NB4 (cell line): ENCODE measurements around the gene RNF7.
A peak's percentile ranks its signal among the peaks of the same experiment; 100 is the strongest.

Experiments used
- DNase-seq: peaks from one replicate; pipeline ENCODE4 v3.0.0; 2010; ENCODE audit warnings: low read depth
- H3K4me3 ChIP-seq: one replicate; pipeline ENCODE4 v1.5.1; 2011; ENCODE audit warnings: mild to moderate bottlenecking, low read depth, low read length, moderate library complexity
- MAX ChIP-seq: IDR thresholded peaks from 2 replicates; pipeline ENCODE4 v1.6.1; 2011; ENCODE audit warnings: low read depth, low read length
- MYC ChIP-seq: IDR thresholded peaks from 2 replicates; pipeline ENCODE4 v1.6.1; 2011; ENCODE audit warnings: low read depth, low read length
- POLR2A ChIP-seq: IDR thresholded peaks from 2 replicates; pipeline ENCODE4 v1.6.1; 2011; ENCODE audit warnings: mild to moderate bottlenecking; ENCODE audit not compliant: insufficient read length; ENCODE audit errors: extremely low read depth
- TF ChIP-seq, protein P1 (sequence below): IDR thresholded peaks from one replicate; pipeline ENCODE4 v1.5.1; 2012; ENCODE audit warnings: low read depth, low read length

RNF7 gene

DNA sequence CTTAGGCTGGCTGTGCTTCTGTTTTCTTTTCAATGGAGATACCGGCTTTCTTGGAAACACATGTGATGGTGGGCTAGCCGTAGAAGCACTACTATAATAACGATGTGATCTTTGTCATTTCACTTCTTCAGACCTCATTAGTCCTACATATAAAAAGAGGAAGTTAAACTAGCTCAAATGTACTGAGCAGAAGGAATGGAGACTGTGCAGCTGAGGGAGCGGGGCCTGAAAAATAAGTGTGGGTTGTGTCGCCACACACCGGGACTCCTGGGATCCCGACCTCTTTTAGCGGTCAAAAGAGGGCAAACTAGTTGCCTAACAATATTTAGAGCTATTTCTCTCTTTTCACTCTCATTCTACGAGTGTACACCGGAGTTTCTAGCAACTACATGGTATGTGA lies 1.0 kb upstream of the RNF7 start:
- TF ChIP-seq, protein P1, sequence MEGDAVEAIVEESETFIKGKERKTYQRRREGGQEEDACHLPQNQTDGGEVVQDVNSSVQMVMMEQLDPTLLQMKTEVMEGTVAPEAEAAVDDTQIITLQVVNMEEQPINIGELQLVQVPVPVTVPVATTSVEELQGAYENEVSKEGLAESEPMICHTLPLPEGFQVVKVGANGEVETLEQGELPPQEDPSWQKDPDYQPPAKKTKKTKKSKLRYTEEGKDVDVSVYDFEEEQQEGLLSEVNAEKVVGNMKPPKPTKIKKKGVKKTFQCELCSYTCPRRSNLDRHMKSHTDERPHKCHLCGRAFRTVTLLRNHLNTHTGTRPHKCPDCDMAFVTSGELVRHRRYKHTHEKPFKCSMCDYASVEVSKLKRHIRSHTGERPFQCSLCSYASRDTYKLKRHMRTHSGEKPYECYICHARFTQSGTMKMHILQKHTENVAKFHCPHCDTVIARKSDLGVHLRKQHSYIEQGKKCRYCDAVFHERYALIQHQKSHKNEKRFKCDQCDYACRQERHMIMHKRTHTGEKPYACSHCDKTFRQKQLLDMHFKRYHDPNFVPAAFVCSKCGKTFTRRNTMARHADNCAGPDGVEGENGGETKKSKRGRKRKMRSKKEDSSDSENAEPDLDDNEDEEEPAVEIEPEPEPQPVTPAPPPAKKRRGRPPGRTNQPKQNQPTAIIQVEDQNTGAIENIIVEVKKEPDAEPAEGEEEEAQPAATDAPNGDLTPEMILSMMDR, result no peak
- no peak for TF ChIP-seq MAX
- no peak for TF ChIP-seq MYC
- TF ChIP-seq POLR2A, result no peak
- no peak overlapping the region for H3K4me3 ChIP-seq
- DNase-seq, result peak; percentile 78

- no peak for DNase-seq
- TF ChIP-seq, protein P1, result no peak
- TF ChIP-seq POLR2A (no peak), MYC (no peak), MAX (no peak)
- peak overlapping the region; percentile 64 for H3K4me3 ChIP-seq
These were observed 448 bp upstream of the RNF7 start for GRCh38 chr3:141737678-141738021.

- TF ChIP-seq POLR2A (no peak), MAX (peak; percentile 19; the same call in 1 of the 2 replicates), MYC (no peak)
- TF ChIP-seq, protein P1, result no peak
- H3K4me3 ChIP-seq, result peak overlapping the region; percentile 87
- peak; percentile 58 for DNase-seq
These were observed 829 bp downstream of the RNF7 start for GRCh38 chr3:141738891-141739363.

DNA sequence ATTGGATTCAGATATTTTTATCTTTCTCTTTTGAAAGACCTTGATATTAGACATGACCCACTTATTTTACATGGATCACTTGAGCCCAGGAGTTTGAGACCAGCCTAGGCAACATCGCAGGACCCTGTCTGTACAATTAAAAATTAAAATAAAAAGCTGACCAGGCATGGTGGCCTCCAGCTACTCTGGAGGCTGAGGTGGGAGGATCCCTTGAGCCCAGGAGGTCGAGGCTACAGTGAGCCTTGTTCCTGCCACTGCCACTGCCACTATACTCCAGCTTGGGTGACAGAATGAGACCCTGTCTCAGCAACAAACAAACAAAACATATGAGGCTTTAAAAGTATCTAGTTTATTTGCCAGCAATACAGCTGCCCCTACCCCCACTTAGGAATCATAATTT lies 1.6 kb downstream of the RNF7 start:
- H3K4me3 ChIP-seq, result peak overlapping the region; percentile 87
- no peak for TF ChIP-seq MYC
- TF ChIP-seq, protein P1, result no peak
- no peak for TF ChIP-seq MAX
- TF ChIP-seq POLR2A, result no peak
- no peak for DNase-seq

- no peak for DNase-seq
- H3K4me3 ChIP-seq, result peak overlapping the region; percentile 87
- no peak for TF ChIP-seq MAX
- TF ChIP-seq POLR2A, result no peak
- TF ChIP-seq, protein P1, result no peak
- TF ChIP-seq MYC, result no peak
These were observed 2.3 kb downstream of the RNF7 start for GRCh38 chr3:141740349-141740748.

DNA sequence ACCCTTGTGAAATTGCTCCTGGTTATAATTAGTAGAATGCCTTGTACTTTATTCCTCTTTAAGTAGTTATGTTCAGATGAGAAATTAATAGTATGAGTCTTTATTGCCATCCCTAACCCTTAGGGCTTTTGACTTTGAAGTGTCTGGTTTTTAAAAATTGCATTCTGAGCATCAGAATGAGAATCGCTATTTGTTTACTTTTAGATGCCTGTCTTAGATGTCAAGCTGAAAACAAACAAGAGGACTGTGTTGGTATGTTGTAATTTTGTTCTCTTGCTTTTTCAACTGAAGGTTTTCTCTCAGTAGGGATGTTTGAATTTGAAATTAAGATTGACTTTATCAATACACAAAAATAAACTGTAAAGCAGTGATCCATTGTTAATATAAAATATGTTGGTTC lies 5.2 kb downstream of the RNF7 start:
- DNase-seq, result no peak
- H3K4me3 ChIP-seq, result peak overlapping the region; percentile 16
- TF ChIP-seq MAX, result no peak
- TF ChIP-seq, protein P1, result no peak
- no peak for TF ChIP-seq MYC
- TF ChIP-seq POLR2A, result no peak
